OCI-M2 (cell line): Measurements from ENCODE around the gene NSMF.

Source experiments
- DNase-seq: peaks from one replicate; lab custom pipeline; 2025; ENCODE audit not compliant: unreplicated experiment; lab: John Stamatoyannopoulos, UW

NSMF gene

GRCh38 chr9:137459152-137459600 is at the start of gene NSMF:
TSS of gene NSMF (minus strand) at chr9:137459334. CDS start at chr9:137459102, 232 bp downstream.
- DNase-seq, result peak; percentile 27

GRCh38 chr9:137506702-137507171 is 47.6 kb upstream of the NSMF start:
- DNase-seq, result no peak

GRCh38 chr9:137506274-137506673 is 47.1 kb upstream of the NSMF start:
- DNase-seq, result no peak

GRCh38 chr9:137505421-137506140 is 46.4 kb upstream of the NSMF start:
- DNase-seq, result no peak

GRCh38 chr9:137504432-137504777 is 45.3 kb upstream of the NSMF start:
- no peak for DNase-seq

GRCh38 chr9:137502008-137502911 is 43.1 kb upstream of the NSMF start:
- no peak for DNase-seq

- DNase-seq, result no peak
Measured at GRCh38 chr9:137501457-137501856, 42.3 kb upstream of the NSMF start.

GRCh38 chr9:137500666-137501397 is 41.7 kb upstream of the NSMF start:
- no peak for DNase-seq

- no peak for DNase-seq
Measured at GRCh38 chr9:137499858-137500661, 40.9 kb upstream of the NSMF start.

- DNase-seq, result no peak
Measured at GRCh38 chr9:137499416-137499815, 40.3 kb upstream of the NSMF start.

- DNase-seq, result no peak
Measured at GRCh38 chr9:137498720-137499150, 39.6 kb upstream of the NSMF start.

- no peak for DNase-seq
Measured at GRCh38 chr9:137497921-137498719, 39.0 kb upstream of the NSMF start.

- DNase-seq, result no peak
Measured at GRCh38 chr9:137496601-137497375, 37.7 kb upstream of the NSMF start.

- DNase-seq, result no peak
Measured at GRCh38 chr9:137494550-137495351, 35.6 kb upstream of the NSMF start.

GRCh38 chr9:137494104-137494544 is 35.0 kb upstream of the NSMF start:
- DNase-seq, result no peak

GRCh38 chr9:137493364-137494103 is 34.4 kb upstream of the NSMF start:
- no peak for DNase-seq
